T-helper 2 cell treated with Interferon-gamma antibody and Interleukin-4, amounts not matched to agents 100 ng/mL and 5 ng/mL, for 36 hours (primary cell): ENCODE results near the gene ARL6IP4. TPM values are rescaled to one million over a fixed set of nuclear protein-coding genes. Genes with fewer than 3 reads are reported as not detected.

ENCODE experiments used
- intact Hi-C: fragments of 100-400 bp; cut with micrococcal nuclease; formaldehyde crosslinking; loops from one replicate; pipeline ENCODE4 v1.15.1; 2023
- total RNA-seq: library from RNA; stranded (reverse); gene quantifications from 2 replicates; pipeline ENCODE4 v1.2.3, GENCODE V29; 2022

ARL6IP4 gene
- total RNA-seq, 1 donor from 2014 or later = 177 TPM

DNA sequence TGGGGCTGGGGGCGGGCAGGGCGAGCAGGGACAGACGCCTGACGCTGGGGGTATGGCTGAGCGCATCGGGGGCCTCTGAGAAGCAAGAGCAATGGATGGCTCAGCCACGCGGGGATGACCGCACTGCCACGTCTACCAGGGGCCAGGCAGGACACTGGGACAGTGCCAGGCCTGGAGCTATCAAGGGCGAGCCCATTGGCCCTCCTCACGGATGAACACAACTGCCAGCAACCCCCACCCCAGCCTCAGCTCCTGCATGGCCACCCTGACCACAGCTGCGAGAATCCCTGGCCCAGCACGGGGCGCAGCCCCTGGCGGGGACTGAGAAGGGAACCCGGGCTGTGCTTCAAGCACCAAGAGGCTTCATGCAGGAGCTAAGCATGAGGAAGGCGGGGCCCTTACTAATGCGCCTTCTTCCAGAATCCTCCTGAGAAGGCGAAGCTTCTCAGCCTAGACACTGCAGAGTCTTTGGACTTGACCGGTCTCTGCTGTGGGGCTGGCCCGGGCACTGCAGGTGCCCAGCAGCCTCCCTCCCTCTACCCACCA lies 9.5 kb downstream of the ARL6IP4 start:
- intact Hi-C loops = no loop called here

DNA sequence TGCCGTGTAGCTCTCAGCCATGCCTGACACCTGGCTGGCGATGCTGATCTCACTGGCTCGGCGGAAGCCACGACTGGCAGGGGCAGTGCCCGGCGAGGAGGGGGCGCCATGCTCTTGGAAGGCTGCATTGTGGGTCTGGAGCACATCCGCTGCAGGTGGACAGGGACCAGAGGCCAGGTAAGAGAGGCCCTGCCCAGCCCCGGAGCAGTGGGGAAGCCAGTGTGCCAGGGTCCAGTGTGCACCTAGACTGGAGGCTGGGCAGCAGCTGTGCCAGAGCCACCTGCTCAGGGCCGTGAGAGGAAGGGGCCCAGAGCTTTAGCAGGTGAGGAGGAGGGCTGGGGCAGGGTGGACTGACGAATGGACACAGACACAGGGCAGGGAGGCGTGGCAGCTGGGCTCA lies 10.1 kb downstream of the ARL6IP4 start:
- intact Hi-C loops = no loop called here

DNA sequence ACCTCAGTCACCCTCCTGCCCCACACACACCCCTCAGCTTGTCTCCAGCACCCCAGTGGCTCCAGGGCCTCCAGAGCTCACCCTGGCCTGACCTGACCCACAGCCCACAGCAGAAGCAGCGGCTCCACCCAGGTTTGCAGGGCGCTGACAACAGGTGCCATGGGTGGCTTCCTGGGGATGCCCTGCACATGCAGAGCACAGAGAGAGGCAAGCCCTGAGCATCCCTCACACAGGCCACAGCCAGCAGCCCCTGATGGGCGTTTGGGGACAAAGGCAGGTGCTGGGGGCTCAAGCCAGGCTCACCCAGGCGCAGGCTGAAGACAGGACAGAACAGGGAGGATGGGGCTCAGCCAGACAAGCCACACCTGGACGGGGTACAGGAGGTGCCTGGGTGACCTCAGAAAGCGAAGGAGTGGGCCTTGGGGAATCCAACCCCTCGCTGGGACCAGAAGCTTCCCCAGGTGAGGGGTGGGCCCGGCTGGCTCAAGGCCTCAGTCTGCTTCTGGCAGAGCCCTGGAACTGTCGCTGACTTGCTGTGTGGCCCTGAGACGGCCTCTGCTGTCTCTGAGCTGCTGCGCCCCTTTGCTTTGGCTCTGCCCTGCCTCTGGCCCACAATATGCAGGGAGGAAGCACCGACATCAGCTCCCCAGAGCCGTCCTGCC lies 10.6 kb downstream of the ARL6IP4 start:
- intact Hi-C loops = no loop called here

DNA sequence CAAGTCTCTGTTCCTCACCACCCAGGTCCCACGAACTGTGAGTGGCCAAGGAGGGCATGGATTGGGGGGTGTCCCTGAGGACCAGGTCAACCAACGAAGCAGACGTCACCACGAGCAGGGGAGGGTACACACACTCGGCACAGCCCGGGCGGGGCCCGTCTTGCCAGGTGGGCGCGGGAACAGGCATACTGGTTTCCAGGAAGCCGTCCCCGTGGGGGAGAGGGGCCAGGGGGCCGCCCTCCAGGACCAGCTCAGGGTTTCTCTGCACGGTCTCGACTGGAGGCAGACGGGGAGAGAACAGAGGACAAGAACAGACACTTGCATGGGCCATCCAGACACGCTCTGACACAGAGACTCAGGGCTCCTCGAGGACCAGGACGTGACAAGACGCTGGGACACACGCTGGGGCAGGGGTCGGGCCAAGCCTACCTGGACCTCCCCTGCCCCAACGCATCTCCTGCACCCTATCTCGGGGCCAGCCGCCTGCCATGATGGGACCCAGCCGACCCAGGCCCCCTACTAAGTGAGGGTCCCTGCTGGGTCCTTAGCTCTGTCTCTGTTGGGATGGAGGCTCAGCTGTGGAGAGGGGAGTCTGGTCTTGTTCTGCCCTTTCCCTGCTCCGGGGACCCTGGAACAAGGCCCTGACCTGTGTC lies 11.3 kb downstream of the ARL6IP4 start:
- intact Hi-C loops = no loop called here

- intact Hi-C loops = no loop called here
Measured at GRCh38 chr12:122992386-122992785, 11.9 kb downstream of the ARL6IP4 start.

DNA sequence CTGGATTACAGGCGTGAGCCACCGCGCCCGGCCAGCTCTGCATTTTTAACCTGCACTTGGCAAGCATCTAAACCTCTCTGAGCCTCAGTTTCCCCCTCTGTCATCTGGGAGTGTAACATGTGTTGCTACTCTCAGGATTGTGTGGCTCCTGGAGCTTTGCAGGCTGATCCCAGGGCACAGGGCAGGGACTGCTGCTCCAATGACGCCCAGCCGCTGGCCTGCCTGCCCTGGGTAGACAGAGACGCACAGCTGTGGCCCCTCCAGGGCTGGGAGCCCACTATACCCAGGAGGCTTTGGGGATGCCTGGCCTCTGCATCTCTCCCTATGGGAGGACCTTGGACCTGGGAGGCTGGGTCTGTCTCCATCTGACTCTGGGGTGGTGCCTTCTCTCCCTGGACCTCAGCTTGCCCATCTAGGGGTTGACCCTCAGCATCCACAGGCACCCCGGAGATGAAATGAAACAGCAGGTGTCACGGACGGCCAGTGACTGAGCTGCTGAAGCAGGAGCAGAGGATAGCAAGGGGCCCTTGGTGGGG lies 13.7 kb downstream of the ARL6IP4 start:
- intact Hi-C loops = no loop called here

DNA sequence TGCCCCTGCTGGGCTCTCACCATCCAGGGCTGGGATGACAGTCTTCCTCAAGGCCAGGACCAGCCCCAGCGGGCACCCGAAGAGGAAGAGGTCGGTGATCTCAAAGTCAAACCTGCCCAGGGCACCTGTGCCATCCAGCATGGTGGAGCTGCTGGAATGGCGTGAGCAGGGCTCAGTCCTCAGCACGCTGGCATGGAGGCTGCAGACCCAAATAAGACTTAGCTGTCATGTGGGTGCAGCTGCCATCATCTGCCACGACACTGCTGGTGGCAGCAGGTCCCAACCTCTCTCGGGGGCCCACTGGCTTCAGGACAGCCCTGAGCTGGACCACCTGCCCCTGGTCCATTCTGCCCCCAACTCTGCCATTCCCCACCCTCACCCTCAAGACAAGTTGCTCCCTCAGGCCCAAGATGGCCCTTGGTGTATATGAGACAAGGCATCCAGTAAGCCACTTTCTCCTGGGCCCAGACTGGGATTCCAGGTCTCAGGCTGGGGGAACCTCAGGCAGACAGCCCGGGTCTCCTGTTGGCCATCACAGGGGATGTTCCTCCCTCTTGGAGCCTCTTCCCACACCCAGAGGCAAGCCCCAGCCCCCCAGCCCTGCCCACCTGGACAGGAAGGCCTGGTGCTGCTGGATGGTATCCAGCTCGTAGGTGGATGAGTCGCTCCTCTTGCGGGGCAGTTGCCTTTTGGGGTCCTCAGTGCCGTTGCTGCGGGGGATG lies 14.5 kb downstream of the ARL6IP4 start:
- intact Hi-C loops = no loop called here

- intact Hi-C loops = no loop called here
Measured at GRCh38 chr12:122995503-122996187, 15.2 kb downstream of the ARL6IP4 start.

GRCh38 chr12:122996188-122996601 lies 15.7 kb downstream of the ARL6IP4 start:
- intact Hi-C loops = no loop called here

GRCh38 chr12:122996621-122997342 lies 16.3 kb downstream of the ARL6IP4 start:
- intact Hi-C loops = no loop called here

DNA sequence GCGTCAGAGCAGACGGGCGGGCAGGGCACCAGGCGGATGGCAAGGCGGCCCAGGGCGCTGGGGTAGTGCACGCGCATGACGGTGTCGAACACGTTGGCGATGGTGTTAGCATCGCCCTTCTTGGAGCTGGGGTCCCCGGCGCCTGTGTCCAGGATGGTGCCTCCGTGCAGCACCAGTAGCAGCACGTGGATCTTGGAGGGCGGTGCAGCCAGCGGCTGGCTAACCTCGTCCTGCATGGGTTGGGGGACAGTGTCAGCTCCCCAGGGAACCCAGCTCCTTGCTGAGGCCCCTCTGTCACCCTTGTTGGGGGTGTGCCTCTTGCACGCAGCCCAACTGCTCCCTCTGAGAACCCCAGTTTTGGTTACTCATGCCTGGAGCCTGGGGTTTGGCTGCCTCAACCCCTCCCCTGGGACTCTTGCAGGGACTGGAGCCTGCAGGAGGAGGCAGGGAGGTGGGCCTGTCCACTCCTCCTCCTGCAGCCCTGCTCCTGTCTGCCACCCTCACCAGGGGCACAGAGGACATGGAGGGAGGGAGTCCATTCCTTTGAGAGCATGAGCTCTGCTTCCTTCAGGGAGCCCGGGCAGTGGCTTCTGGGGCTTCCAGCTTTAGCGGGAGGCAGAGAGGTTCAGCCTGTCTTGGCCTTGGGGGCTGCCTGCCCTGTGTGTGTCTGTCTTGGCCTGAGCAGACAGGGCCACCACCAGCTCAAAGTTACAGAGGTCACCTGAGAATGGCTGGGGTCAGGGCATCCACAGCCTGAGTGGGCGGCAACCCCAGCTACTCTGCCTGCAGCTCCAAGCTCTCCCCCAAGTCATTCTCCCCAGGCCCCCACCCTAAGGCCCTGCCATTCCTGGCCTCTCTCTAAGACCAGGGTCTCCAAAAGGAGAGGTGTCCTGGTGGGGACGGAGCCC lies 17.1 kb downstream of the ARL6IP4 start:
- intact Hi-C loops = no loop called here

DNA sequence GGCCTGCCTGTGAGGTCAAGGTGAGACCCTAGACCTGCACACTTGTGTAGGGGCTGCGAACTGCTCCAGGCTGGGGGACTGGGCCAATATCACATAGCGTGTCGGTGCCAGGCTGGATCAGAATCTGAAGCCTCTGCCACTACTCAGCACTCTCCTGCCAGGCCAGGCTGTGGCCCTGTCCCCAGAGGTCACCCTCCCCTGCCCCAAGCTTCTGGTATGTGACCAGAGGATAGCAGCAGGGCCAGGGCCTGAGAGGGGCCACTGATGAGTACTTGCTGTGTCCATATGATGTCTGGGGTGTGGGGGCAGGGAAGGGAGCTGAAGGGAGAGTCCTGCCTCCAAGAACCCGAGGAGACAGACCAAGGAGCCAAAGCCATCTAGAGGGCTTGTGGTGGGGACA lies 17.8 kb downstream of the ARL6IP4 start:
- intact Hi-C loops = no loop called here

GRCh38 chr12:122999196-122999946 lies 18.9 kb downstream of the ARL6IP4 start:
- intact Hi-C loops = no loop called here

DNA sequence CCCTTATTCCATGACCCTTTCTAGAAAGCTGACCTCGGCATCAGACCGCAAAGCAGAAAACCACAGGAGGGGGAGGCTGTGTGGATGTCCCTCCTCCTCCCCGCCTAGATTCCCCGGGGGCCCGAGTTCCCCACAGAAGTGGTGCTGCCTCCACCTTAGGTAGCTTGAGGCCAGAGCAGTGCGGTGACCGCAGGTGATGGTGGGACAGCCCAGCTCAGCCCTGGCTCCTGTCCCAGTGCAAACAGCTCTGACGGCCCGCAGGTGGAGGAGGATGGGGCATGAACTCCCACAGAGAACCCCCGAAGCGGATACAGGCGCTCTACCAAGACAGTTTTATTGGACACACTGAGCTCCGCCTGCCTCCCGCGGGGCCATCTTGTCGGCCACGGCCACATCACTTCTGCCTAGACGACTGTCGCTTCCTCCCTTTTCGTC lies 19.5 kb downstream of the ARL6IP4 start:
- intact Hi-C loops = no loop called here

DNA sequence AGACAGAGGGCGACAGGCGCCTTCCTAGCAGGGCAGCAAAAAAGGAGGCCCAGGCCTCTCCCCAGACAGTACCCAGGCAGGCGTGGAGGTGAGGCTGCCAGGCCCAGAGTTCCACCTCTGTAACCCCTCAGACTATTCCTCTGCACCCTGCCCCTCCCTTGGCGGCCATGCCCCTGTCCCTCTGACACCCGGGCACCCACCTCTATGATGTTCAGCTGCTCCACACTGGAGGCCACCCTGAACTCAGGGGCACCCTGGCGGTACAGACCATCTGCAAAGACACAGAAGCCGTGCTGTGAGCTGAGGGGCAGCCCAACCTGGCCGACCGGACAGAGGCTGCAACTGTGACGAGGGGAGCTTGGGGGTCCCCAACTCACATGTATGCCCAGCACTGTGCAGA lies 20.1 kb downstream of the ARL6IP4 start:
- intact Hi-C loops = no loop called here

- intact Hi-C loops = no loop called here
Measured at GRCh38 chr12:123001464-123001863, 21.0 kb downstream of the ARL6IP4 start.

DNA sequence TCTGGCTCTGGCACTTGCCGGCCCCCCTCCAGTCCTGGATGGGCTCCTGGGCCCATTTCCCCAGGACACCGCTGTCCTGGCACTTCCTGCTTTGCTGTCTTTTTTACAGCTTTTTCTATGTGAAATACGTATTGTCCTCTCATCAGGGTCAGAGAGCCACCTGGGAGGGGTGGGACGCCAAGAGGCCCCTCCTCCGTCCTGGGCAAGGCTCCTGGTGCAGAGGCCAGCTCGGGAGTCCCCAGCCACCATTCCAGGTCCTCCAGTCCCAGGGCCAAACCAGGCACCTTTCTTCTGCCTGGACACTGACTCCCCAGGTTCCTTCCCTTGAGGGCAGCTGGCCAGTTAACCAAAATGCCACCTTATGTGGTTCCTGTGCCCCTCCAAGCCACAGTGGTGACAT lies 22.8 kb downstream of the ARL6IP4 start:
- intact Hi-C loops = no loop called here

GRCh38 chr12:123004287-123004686 lies 23.8 kb downstream of the ARL6IP4 start:
- intact Hi-C loops = no loop called here

DNA sequence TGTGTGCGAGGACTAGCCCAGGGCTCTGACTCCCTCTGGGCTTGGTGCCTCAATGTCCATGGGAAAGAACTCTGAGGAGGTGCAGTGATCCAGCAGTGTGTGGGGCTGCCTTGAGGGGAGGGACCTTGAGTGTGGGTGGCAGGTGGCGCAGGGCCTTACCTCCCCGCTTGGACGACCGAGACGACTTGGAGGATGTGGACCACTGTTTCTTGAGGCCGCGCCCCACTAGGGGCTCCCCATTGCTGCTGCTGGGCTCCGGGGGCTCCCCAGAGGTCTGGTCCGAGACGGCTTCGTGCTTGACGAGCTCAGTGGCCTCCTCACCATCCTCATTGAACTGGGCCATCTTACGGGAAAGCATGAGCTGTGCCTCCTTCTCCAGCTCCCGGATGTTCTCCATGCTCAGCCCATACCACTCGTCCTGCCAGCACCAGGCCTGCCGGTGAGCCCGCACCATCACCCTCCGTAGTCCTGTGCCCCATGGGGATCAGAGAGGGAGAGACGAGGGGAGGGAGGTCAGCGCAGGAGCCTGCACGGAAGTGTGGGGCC lies 24.7 kb downstream of the ARL6IP4 start:
- intact Hi-C loops = no loop called here
